Right kidney (tissue), 1 donor: Measurements from ENCODE around the gene RABGAP1L.
"Not testable (repeated sequence)": the region's sequence is repeated elsewhere in the genome, so short reads cannot be mapped to it uniquely, and the experiment has no call there.

Experiments
- DNase-seq: peaks from one replicate; pipeline ENCODE4 v3.0.0-alpha.2; 2016

The RABGAP1L gene

DNA sequence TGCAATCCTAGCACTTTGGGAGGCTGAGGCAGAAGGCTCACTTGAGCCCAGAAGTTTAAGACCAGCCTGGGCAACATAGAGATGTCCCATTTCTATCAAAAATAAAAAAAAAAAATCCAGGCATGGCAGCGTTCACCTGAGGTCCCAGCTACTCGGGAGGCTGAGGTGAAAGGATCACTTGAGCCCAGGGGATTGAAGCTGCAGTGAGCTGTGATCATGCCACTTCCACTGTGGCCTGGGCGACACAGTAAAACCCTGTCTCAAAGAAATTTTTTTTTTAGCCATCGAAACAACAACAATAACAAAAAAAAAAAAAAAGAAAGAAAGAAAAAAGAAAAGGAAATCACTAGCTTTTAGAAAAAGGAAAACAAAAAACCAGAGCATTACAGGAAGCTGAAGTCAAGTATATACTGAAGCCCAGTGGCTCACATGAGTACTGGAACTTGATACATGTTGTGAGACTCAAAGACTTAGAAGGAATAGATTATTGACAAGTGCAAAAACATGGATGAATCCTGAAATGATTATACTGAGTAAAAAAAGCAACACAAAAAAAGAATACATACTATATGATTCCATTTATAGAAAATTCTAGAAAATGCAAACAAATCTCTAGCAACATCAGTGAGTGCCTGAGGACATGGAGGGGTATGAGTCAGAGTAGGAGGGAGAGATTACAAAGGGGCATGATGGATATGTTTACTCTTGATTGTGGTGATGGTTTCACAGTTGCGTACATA, 6.1 kb upstream of the RABGAP1L start:
- no peak for DNase-seq

GRCh38 chr1:174153825-174154107, 5.6 kb upstream of the RABGAP1L start:
- DNase-seq: no peak

DNA sequence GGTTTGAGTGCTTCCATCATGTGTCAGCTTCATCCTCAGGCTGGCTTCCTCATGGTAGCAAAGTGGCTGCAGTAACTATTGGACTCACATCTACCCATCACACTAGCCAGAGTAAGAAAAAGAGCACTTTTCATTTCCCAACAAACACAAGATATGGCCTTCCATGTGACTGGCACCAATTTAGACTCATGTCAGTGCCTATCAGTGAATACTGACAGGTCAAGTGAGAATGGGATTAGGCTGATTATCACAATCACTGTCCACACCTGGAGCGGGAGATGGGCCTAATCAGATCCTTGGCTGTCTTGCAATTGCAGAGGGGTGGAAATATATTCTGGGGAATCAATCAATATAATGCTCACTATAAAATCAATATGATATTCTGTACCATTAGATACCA, 2.9 kb upstream of the RABGAP1L start:
- no peak for DNase-seq

- no peak for DNase-seq
These were observed 2.0 kb upstream of the RABGAP1L start for GRCh38 chr1:174157157-174157806.

- no peak for DNase-seq
These were observed 511 bp upstream of the RABGAP1L start for GRCh38 chr1:174158767-174159251.

- no peak for DNase-seq
These were observed 771 bp downstream of the RABGAP1L start for GRCh38 chr1:174160109-174160473.

DNA sequence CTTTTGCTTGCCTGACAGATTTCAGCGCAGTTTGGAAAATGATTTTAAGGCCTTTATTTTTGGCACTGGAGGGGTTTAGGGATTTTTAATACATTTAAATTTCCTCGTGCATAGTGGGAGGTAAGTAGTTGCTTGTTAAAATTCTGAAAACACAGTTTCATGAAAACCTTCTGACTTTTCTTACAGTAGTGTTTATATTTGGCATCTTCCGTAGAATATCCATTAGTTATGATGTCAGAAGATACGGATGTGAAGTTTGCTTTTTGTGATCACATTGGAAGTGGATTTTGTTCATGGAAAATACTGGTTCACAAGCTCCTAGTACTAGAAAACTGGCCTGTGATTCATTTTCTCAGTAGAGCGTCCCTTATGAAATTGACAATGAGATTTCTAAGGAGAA, 1.3 kb downstream of the RABGAP1L start:
- DNase-seq: no peak

DNA sequence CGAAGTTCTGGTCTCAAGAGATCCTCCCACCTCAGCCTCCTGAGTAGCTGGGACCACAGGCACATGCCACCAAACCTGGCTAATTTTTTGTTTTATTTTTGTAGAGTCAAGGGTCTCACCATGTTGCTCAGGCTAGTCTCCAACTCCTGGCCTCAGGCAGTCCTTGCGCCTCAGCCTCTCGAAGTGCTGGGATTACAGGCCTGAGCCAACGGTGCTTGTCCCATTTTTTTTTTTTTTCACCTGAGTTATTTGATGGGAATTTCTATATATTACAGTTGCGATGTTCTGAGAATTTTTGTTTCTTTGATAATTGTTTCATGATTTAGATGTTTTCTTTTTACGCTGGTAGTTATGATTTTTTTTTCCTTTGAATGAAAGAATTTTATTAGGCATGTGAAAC, 2.5 kb downstream of the RABGAP1L start:
- no peak for DNase-seq

DNA sequence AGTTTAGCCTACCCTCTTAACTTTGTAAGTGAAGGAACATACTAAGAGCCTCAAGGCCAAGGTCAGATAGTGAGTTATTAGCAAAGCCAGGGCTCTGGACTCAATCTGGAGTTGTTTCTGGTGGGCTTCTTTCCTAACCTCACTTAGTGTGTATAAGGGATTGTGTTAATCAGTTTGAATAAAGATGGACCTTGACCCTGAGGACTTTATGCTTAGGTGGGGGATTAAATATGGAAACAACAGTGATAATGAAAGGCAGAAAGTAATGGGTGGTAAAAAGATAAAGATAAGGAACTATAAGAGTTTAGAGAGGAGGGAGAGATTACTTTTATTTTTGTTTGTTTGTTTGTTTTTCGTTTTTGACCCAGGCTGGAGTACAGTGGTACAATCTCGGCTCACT, 5.5 kb downstream of the RABGAP1L start:
- DNase-seq: no peak

GRCh38 chr1:174165471-174166137, 6.3 kb downstream of the RABGAP1L start:
- DNase-seq: no peak

- DNase-seq: no peak
These were observed 7.4 kb downstream of the RABGAP1L start for GRCh38 chr1:174166530-174167264.

DNA sequence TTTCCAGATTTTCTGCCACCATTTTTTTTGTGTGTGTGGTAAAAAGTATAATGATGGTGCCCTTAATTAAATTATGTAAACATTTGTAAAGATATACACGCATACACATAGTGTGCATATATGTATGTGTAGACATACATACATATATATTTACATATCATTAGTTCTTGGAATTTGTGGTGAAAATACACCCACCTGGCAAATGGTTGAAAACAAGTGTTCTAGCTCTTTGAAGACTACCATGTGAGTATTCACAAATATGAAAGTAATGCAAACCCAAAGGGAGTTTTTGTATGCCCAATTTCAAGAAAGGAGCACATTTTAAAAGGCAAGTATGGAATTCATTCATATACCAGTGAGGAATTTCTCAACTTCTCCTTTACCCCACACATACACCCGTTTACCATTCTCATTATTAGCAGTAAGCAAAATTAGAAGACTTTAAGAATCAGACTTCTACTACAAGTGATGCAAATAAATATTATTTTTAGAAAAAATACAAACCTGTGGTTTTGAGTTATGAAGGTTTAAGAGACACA, 8.0 kb downstream of the RABGAP1L start:
- DNase-seq: no peak

DNA sequence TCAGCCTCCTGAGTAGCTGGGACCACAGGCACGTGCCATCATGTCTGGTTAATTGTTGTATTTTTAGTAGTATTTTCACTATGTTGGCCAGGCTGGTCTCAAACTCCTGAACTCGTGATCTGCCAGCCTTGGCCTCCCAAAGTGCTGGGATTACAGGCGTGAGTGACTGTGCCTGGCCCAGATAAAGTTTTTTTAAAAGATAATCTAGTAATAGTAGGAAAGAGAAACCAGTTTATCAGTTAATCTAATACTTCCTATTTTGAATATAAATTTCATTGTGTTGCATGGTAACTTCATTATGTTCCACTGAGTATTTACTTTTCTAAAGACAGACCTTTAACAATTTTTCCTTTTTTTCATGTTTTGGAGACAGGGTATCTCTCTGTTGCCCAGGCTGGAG, 10.0 kb downstream of the RABGAP1L start:
- DNase-seq: no peak

DNA sequence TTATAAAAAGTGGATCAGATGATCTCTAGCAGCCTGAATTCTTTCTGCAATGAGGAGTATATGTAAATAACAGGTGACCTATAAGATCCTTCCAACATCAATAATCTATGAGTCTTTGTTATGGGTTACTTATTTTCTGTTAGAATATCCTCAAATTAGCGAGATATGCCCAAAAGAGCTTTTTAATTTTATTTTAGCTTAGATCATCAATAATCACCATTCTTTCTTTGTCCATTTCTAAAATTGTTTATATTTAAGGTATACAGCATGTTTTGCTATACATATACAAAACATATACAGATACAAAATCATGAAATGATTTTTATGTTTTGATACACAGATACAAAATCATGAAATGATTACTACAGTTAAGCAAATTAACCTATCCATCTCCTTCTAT, 11.8 kb downstream of the RABGAP1L start:
- no peak for DNase-seq

DNA sequence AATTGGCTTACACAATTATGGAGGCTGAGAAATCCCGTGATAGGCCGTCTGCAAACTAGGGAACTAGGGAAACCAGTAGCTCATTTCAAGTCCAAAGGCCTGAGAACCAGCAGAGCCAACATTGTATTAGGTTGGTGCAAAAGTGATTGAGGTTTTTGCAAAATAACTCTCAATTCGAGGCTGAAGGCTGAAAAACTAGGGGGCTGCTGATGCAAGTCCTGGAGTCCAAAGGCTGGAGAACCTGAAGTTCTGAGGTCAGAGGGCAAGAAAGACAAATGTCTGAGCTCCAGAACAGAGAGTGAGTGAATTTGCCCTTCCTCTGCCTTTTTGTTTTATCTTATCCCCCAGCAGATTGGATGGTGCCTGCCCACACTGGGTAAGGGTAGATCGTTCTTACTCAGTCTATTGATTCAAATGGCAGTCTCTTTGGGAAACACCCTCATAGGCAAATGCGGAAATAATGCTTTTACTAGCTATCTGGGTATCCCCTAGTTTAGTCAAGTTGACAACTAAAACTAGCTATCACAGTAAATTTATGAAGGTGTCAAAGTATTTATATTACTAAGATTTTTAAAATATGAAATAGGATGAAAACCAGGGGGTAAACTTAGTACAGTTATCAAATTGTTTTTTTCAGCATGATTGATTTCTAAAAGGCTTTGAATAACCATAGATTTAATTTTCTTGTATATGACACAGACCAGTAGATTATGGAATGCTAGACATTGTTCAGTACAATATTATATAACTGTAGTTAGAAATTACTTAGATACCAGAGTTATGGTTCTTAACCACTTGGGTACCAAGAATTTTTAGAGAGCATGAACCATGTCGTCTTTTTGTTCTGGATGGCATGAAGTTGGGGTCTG, 15.4 kb downstream of the RABGAP1L start:
- DNase-seq: no peak

DNA sequence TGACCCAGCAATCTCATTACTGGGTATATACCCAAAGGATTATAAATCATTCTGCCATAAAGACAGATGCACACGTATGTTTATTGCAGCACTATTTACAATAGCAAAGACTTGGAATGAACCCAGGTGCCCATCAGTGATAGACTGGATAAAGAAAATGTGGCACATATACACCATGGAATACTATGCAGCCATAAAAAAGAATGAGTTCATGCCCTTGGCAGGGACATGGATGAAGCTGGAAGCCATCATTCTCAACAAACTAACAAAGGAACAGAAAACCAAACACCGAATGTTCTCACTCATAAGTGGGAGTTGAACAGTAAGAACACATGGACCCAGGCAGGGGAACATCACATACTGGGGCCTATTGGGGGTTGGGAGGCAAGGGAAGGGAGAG, 19.1 kb downstream of the RABGAP1L start:
- DNase-seq: not testable (repeated sequence)

DNA sequence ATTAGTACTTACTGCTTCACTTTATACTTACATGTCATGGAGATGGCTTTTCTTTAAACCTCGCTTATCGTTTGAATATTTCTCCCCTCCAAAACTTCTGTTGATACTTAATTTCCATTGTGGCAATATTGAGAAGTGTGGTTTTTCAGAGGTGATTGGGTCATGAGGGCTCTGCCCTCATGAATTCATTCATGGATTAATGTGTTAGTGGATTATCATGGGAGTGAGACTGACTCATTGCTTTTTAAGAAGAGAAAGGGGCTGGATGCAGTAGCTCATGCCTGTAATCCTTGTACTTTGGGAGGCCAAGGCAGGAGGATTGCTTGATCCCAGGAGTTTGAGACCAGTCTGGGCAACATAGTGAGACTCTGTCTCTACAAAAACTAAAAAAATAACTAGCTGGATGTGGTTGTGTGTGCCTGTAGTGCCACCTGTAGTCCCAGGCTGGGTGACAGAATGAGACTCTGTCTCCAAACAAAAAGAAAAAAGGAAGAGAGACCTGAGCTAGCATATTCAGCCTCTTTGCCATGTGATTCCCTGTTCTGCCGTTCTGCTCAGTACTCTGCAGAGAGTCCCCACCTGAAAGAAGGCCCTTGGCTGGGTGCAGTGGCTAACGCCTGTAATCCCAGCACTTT, 30.2 kb downstream of the RABGAP1L start:
- no peak for DNase-seq

- DNase-seq: no peak
These were observed 31.4 kb downstream of the RABGAP1L start for GRCh38 chr1:174190691-174191199.

- DNase-seq: no peak
These were observed 32.1 kb downstream of the RABGAP1L start for GRCh38 chr1:174191349-174191862.

- DNase-seq: no peak
These were observed 35.1 kb downstream of the RABGAP1L start for GRCh38 chr1:174194461-174194860.

- no peak for DNase-seq
These were observed 37.8 kb downstream of the RABGAP1L start for GRCh38 chr1:174197088-174197487.
